ENCODE results near the gene ARL16.

GRCh38 chr17:81702934-81703746, 19.5 kb upstream of the ARL16 start, which contains the start of gene MRPL12:
- TF ChIP-seq CTCF (IDR thresholded peaks at IDR 0.05) = peak in 4 of 6 experiments; percentile 59 to 80 (median 71)
- peak in 3 of 4 donors; percentile 75 to 90 (median 84) for TF ChIP-seq POLR2A (IDR thresholded peaks at IDR 0.05)
- peak; percentile 96 to 97 for TF ChIP-seq POLR2AphosphoS5 (IDR thresholded peaks at IDR 0.05)
